HEK293 (cell line): ENCODE data around the gene IVNS1ABP.

Experiments
- YY1 ChIP-seq: fragments of 450-650 bp; formaldehyde crosslinking; IDR thresholded peaks from 2 replicates; pipeline ENCODE4 v1.5.1; 2018; ENCODE audit warnings: missing biosample characterization, missing genetic modification characterization
- ZNF692 ChIP-seq: fragments of 450-650 bp; formaldehyde crosslinking; IDR thresholded peaks from 2 replicates; pipeline ENCODE4 v1.5.1; 2016; ENCODE audit warnings: missing biosample characterization, missing genetic modification characterization
- ZSCAN16 ChIP-seq: fragments of 450-650 bp; formaldehyde crosslinking; IDR thresholded peaks from 2 replicates; pipeline ENCODE4 v1.5.1; 2016; ENCODE audit warnings: missing biosample characterization, missing genetic modification characterization
- TF ChIP-seq, protein P1 (sequence below): fragments of 450-650 bp; formaldehyde crosslinking; IDR thresholded peaks from 2 replicates; pipeline ENCODE4 v1.5.1; 2016; ENCODE audit warnings: missing biosample characterization, missing genetic modification characterization
- TF ChIP-seq, protein P2 (sequence below): fragments of 450-650 bp; formaldehyde crosslinking; IDR thresholded peaks from 2 replicates; pipeline ENCODE4 v1.5.1; 2016; ENCODE audit warnings: missing biosample characterization, missing genetic modification characterization

GRCh38 chr1:185287451-185287850 is 29.6 kb downstream of the IVNS1ABP start:
- TF ChIP-seq ZSCAN16, result no peak
- TF ChIP-seq, protein P1, sequence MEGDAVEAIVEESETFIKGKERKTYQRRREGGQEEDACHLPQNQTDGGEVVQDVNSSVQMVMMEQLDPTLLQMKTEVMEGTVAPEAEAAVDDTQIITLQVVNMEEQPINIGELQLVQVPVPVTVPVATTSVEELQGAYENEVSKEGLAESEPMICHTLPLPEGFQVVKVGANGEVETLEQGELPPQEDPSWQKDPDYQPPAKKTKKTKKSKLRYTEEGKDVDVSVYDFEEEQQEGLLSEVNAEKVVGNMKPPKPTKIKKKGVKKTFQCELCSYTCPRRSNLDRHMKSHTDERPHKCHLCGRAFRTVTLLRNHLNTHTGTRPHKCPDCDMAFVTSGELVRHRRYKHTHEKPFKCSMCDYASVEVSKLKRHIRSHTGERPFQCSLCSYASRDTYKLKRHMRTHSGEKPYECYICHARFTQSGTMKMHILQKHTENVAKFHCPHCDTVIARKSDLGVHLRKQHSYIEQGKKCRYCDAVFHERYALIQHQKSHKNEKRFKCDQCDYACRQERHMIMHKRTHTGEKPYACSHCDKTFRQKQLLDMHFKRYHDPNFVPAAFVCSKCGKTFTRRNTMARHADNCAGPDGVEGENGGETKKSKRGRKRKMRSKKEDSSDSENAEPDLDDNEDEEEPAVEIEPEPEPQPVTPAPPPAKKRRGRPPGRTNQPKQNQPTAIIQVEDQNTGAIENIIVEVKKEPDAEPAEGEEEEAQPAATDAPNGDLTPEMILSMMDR (tag by site-specific recombination), result no peak
- no peak for TF ChIP-seq ZNF692
- TF ChIP-seq, protein P2, sequence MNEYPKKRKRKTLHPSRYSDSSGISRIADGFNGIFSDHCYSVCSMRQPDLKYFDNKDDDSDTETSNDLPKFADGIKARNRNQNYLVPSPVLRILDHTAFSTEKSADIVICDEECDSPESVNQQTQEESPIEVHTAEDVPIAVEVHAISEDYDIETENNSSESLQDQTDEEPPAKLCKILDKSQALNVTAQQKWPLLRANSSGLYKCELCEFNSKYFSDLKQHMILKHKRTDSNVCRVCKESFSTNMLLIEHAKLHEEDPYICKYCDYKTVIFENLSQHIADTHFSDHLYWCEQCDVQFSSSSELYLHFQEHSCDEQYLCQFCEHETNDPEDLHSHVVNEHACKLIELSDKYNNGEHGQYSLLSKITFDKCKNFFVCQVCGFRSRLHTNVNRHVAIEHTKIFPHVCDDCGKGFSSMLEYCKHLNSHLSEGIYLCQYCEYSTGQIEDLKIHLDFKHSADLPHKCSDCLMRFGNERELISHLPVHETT, result no peak
- TF ChIP-seq YY1 (tag by site-specific recombination), result no peak
